ENCODE measurements around the gene LUZP2. TPM values are rescaled to one million over a fixed set of nuclear protein-coding genes. Genes with fewer than 3 reads are reported as not detected.

The LUZP2 gene
- total and polyA plus RNA-seq, 2 of the 8 experiments (the other 6 are each of a cell fraction or from before 2014, with no cell fraction given), result 0.79 to 1.5 TPM

GRCh38 chr11:24949406-24949805 lies 452.6 kb downstream of the LUZP2 start (continued):
- no peak for TF ChIP-seq SP1 (IDR thresholded peaks at IDR 0.05; ENCODE audit: low read depth, low read length)
- TF ChIP-seq CBX5 (IDR thresholded peaks at IDR 0.05; ENCODE audit: low read depth, low read length), result no peak
- TF ChIP-seq JUN (IDR thresholded peaks at IDR 0.05; ENCODE audit: low read depth, low read length), result no peak

Data from H1 (cell line).